ENCODE measurements around the gene PHF2.

The PHF2 gene

GRCh38 chr9:93597871-93598646, 21.7 kb downstream of the PHF2 start:
- no peak for DNase-seq (ENCODE audit: low read depth, low spot score)
- H3K27ac ChIP-seq = peak overlapping the region; percentile 66

- H3K27ac ChIP-seq = peak overlapping the region; percentile 66
- DNase-seq (ENCODE audit: low read depth, low spot score) = no peak
These were observed 22.4 kb downstream of the PHF2 start for GRCh38 chr9:93598647-93599241.

GRCh38 chr9:93599571-93600403, 23.4 kb downstream of the PHF2 start:
- no peak for DNase-seq (ENCODE audit: low read depth, low spot score)
- peak overlapping the region; percentile 66 for H3K27ac ChIP-seq

GRCh38 chr9:93600504-93600903, 24.1 kb downstream of the PHF2 start:
- DNase-seq (ENCODE audit: low read depth, low spot score) = no peak
- peak overlapping the region; percentile 66 for H3K27ac ChIP-seq

GRCh38 chr9:93601063-93601462, 24.7 kb downstream of the PHF2 start:
- H3K27ac ChIP-seq = no peak overlapping the region
- no peak for DNase-seq (ENCODE audit: low read depth, low spot score)

- DNase-seq (ENCODE audit: low read depth, low spot score) = no peak
These were observed 25.3 kb downstream of the PHF2 start for GRCh38 chr9:93601666-93602065.

GRCh38 chr9:93603011-93603410, 26.6 kb downstream of the PHF2 start:
- H3K27ac ChIP-seq = no peak overlapping the region
- DNase-seq (ENCODE audit: low read depth, low spot score) = no peak

More at GRCh38 chr9:93601666-93602065, 25.3 kb downstream of the PHF2 start:
- H3K27ac ChIP-seq = no peak overlapping the region

- no peak for DNase-seq (ENCODE audit: low read depth, low spot score)
These were observed 27.5 kb downstream of the PHF2 start for GRCh38 chr9:93603906-93604326.

GRCh38 chr9:93606187-93606586, 29.8 kb downstream of the PHF2 start:
- no peak for DNase-seq (ENCODE audit: low read depth, low spot score)
- H3K27ac ChIP-seq = no peak overlapping the region

More at GRCh38 chr9:93603906-93604326, 27.5 kb downstream of the PHF2 start:
- no peak overlapping the region for H3K27ac ChIP-seq

GRCh38 chr9:93610206-93610605, 33.8 kb downstream of the PHF2 start:
- H3K27ac ChIP-seq = no peak overlapping the region
- no peak for DNase-seq (ENCODE audit: low read depth, low spot score)

- no peak for DNase-seq (ENCODE audit: low read depth, low spot score)
- H3K27ac ChIP-seq = peak overlapping the region; percentile 51
These were observed 35.8 kb downstream of the PHF2 start for GRCh38 chr9:93612052-93612795.

- peak; percentile 18 for DNase-seq (ENCODE audit: low read depth, low spot score)
These were observed 36.4 kb downstream of the PHF2 start for GRCh38 chr9:93612796-93613154.

GRCh38 chr9:93613174-93613573, 36.8 kb downstream of the PHF2 start:
- H3K27ac ChIP-seq = peak overlapping the region; percentile 51
- no peak for DNase-seq (ENCODE audit: low read depth, low spot score)

More at GRCh38 chr9:93612796-93613154, 36.4 kb downstream of the PHF2 start:
- peak overlapping the region; percentile 51 for H3K27ac ChIP-seq

- H3K27ac ChIP-seq = no peak overlapping the region
- no peak for DNase-seq (ENCODE audit: low read depth, low spot score)
These were observed 37.4 kb downstream of the PHF2 start for GRCh38 chr9:93613791-93614190.

- H3K27ac ChIP-seq = no peak overlapping the region
- no peak for DNase-seq (ENCODE audit: low read depth, low spot score)
These were observed 38.6 kb downstream of the PHF2 start for GRCh38 chr9:93614830-93615468.

- H3K27ac ChIP-seq = no peak overlapping the region
- DNase-seq (ENCODE audit: low read depth, low spot score) = no peak
These were observed 39.7 kb downstream of the PHF2 start for GRCh38 chr9:93616044-93616443.

- no peak overlapping the region for H3K27ac ChIP-seq
- no peak for DNase-seq (ENCODE audit: low read depth, low spot score)
These were observed 40.9 kb downstream of the PHF2 start for GRCh38 chr9:93617273-93617672.

- H3K27ac ChIP-seq = no peak overlapping the region
- no peak for DNase-seq (ENCODE audit: low read depth, low spot score)
These were observed 42.9 kb downstream of the PHF2 start for GRCh38 chr9:93619272-93619775.

- no peak overlapping the region for H3K27ac ChIP-seq
- no peak for DNase-seq (ENCODE audit: low read depth, low spot score)
These were observed 43.7 kb downstream of the PHF2 start for GRCh38 chr9:93620041-93620506.

Data from epithelial cell of prostate (primary cell).